ENCODE results near the gene BRWD1. TPM values are rescaled to one million over a fixed set of nuclear protein-coding genes. Genes with fewer than 3 reads are reported as not detected.
"Not testable (repeated sequence)": the region's sequence is repeated elsewhere in the genome, so short reads cannot be mapped to it uniquely, and the experiment has no call there.

BRWD1 gene
- total and polyA plus RNA-seq, 2 of the 13 experiments (the other 11 are each of a cell fraction or from before 2014, with no cell fraction given): 13.9 to 28.0 TPM

GRCh38 chr21:39159342-39160063, 153.9 kb downstream of the BRWD1 start:
- DNase-seq (ENCODE audit: low spot score): no peak
- ChIA-PET POLR2A (no interaction called here), CTCF (ENCODE audit: low intra/inter-chr PET ratio, low total read pairs) (no interaction called here)
- BruUV-seq (replicated peaks): no TSS peak
- no peak overlapping the region for H3K4me3 ChIP-seq (replicated peaks in 1 of 3; ENCODE audit: insufficient read depth in 1 of 3, low read depth in 2 of 3, low read length in 3 of 3)
- peak; percentile 54 for ATAC-seq
- WGBS (ENCODE audit: low lambda C conversion rate): 57% methylated on average over 6 of the region's 7 CpGs
- H3K4me1 ChIP-seq (ENCODE audit: insufficient read depth, low read length): peaks cover 23% of the 10 kb centered on the region
- in situ Hi-C loops (cut with HindIII; ENCODE audit: extremely low pct_ligation_motif_present, low pct_unique_long_range_greater_than_20kb): no loop called here
- peaks cover 4 to 6% of the 10 kb centered on the region in 2 experiments; a peak in 1 of 5 replicates for H3K27me3 ChIP-seq (ENCODE audit: control insufficient read depth in 1 of 2, insufficient read depth in 2 of 2, low read length in 2 of 2)
- no peaks in the 10 kb centered on the region for H3K79me2 ChIP-seq (ENCODE audit: insufficient read depth, low read length)
- intact Hi-C loops (cut with micrococcal nuclease; ENCODE audit: unreplicated experiment): no loop called here
- peaks cover 8% of the 10 kb centered on the region; the same call in 1 of the 2 replicates for H3K9me3 ChIP-seq (ENCODE audit: low read length)
- no peaks in the 10 kb centered on the region for H3K36me3 ChIP-seq (replicated peaks in 1 of 2; ENCODE audit: control insufficient read depth in 1 of 2, insufficient read depth in 2 of 2, low read length in 2 of 2)
- no peak for FAIRE-seq
- TF ChIP-seq MAFK (conservative IDR thresholded peaks at IDR 0.05 in 1 of 2, IDR thresholded peaks at IDR 0.05 in 1 of 2; ENCODE audit: low read length in 2 of 2) (peak in 1 of 2 experiments; percentile 25; a peak in 1 of 4 replicates), MED8 (CRISPR knock-in tag; IDR thresholded peaks at IDR 0.05; ENCODE audit: insufficient replicate concordance) (no peak)
- H3K27ac ChIP-seq (ENCODE audit: extremely low read length, insufficient read depth, low read length): no peak overlapping the region
- H2AFZ ChIP-seq (ENCODE audit: low read length): no peak overlapping the region
- no peak overlapping the region for H3K4me2 ChIP-seq (ENCODE audit: low read depth, low read length)
- no peaks in the 10 kb centered on the region for H4K20me1 ChIP-seq (ENCODE audit: insufficient read depth, low read length)
- H3K9ac ChIP-seq (ENCODE audit: insufficient read depth, low read depth, low read length): no peak overlapping the region

- POLR2A ChIA-PET; H2AFZ ChIP-seq (ENCODE audit: low read length); H3K36me3 ChIP-seq (replicated peaks in 1 of 2; ENCODE audit: control insufficient read depth in 1 of 2, insufficient read depth in 2 of 2, low read length in 2 of 2); H3K9me3 ChIP-seq (ENCODE audit: low read length); H3K9ac ChIP-seq (ENCODE audit: insufficient read depth, low read depth, low read length); BruUV-seq (replicated peaks); DNase-seq (ENCODE audit: low spot score); H3K4me3 ChIP-seq (replicated peaks in 1 of 3; ENCODE audit: insufficient read depth in 1 of 3, low read depth in 2 of 3, low read length in 3 of 3); ATAC-seq; H3K4me2 ChIP-seq (ENCODE audit: low read depth, low read length); H3K79me2 ChIP-seq (ENCODE audit: insufficient read depth, low read length); FAIRE-seq; in situ Hi-C loops (cut with HindIII; ENCODE audit: extremely low pct_ligation_motif_present, low pct_unique_long_range_greater_than_20kb); H3K27ac ChIP-seq (ENCODE audit: extremely low read length, insufficient read depth, low read length); CTCF ChIA-PET (ENCODE audit: low intra/inter-chr PET ratio, low total read pairs); H4K20me1 ChIP-seq (ENCODE audit: insufficient read depth, low read length); intact Hi-C loops (cut with micrococcal nuclease; ENCODE audit: unreplicated experiment): not testable (repeated sequence)
- Histone ChIP-seq H3K27me3 (ENCODE audit: control insufficient read depth in 1 of 2, insufficient read depth in 2 of 2, low read length in 2 of 2) (peaks cover 4 to 10% of the 10 kb centered on the region in 2 experiments; a peak in 2 of 5 replicates), H3K4me1 (ENCODE audit: insufficient read depth, low read length) (peaks cover 23% of the 10 kb centered on the region)
- WGBS (ENCODE audit: low lambda C conversion rate): no CpG with 5 or more reads among the region's 34 CpGs
These were observed 156.2 kb downstream of the BRWD1 start for GRCh38 chr21:39157241-39157640.
